Stimulated activated CD4-positive, alpha-beta T cell treated with anti-CD3 and anti-CD28 coated beads, TNF-alpha, amount 100 ng/mL, for 4 hours (primary cell): ENCODE results near the gene PTPRN2.
"Not testable (repeated sequence)": the region's sequence is repeated elsewhere in the genome, so short reads cannot be mapped to it uniquely, and the experiment has no call there.

Experiments
- DNase-seq, 3 experiments: peaks; one replicate each; pipeline ENCODE4 v3.0.0-alpha.2; 2020; ENCODE audit warnings: low read depth in 3 of 3

Gene PTPRN2

DNA sequence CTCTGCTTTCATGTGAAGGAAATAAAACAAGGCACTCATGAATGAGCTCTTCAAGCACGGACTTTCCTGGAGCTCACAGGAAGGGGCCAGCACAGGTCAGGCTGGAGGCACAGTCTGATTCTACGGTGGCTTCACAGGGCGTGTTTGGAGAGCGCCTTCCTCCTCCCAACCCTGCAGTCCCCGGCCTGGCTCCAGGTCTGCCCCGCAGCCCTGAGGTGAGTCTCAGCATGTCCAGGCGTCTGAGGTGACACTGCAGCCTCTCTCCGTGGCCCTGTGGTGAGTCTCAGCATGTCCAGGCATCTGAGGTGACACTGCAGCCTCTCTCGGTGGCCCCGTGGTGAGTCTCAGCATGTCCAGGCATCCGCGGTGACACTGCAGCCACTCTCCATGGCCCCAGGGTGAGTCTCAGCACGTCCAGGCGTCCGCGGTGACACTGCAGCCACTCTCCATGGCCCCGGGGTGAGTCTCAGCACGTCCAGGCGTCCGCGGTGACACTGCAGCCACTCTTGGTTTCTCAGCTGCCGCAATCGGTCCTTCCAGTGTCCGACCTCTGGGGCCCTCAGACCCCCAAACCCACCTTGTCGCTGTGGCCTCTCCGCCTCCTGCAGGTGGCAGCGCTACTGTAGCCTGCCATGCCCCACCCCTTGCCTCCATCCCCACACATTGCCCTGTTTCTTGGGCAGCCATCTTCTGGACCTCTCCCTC is 869.2 kb downstream of the PTPRN2 start:
- DNase-seq: no peak

DNA sequence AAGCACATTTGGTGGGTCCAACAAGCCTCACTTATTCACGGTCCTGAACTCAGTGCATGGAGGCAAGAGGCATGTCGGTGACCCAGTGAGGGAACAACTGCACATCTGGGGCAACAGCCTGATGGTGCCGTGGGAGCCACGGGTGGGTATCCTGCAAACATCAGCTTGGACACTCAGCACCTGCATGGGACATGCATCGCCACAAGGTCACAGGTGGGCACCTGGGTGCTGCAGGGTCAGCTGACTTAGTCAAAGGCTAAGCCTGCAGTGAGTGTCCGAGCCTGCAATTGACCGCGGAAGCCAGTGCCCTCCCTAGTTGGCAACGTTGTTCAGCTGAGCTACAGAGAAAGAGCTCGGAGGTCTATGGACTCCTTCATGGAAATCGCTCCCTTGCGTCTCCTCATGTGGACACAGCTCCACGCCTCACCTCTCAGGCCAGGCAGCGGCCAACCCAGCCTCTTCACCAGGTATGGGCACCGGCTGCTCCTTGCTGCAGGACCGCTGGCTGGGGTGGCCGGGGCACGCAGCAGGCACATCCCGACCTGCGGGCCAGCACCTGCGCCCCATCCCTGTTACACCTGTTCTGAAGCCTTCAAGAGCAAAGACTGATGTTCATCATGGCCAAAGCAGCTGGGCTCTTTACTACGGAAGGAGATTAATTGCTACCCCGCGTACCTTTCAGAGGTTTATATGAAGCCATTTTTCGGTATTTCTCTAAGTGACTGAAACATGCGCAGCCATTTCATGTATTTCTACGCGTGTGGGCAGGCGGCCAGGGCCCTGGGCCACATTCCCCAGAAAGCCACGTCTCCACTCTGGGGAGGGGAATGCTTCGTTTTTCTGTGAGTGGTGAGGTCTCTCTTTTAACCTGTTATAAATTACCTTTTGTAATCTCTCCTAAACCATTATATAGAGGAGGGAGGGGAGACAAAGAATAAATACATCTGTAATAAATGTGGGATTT is 870.1 kb downstream of the PTPRN2 start:
- DNase-seq: no peak

DNA sequence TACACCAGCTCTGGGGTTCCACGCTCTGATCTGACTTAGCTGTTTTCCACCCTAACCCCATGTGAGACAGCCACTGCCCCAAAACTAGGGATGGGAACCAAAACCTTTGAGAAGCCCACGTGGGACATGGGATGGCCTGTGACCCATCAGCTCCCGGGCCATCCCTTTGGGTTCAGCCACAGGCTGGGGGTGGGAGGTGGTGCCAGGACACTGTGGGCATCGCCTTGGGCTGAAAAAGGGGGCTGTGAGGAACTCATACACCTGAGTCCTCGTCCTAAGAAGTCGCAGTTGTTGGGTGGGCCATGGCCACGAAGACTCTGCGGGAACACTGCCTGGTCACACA is 871.7 kb downstream of the PTPRN2 start:
- no peak for DNase-seq

GRCh38 chr7:157715071-157715937 is 872.3 kb downstream of the PTPRN2 start:
- no peak for DNase-seq

GRCh38 chr7:157714166-157715070 is 873.2 kb downstream of the PTPRN2 start:
- DNase-seq: no peak

DNA sequence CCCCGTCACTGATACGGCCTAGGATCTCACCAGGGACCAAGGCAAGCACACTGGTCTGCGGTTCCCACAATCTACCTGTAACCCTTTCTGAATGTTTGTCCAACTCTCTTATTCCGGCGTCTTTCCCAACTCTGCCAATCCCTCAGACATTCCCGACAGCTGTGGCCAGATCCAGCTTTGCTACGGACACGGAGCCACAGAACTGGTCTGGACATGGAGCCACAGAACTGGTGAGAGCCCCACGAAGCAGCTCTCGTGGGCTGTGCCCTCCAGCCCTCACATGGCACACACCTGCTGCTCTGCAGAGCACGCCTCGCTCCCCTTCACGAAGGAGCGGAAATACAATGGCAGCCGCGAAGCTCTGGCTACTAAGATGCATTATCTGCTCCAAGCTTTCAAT is 874.0 kb downstream of the PTPRN2 start:
- no peak for DNase-seq

GRCh38 chr7:157712666-157713235 is 874.9 kb downstream of the PTPRN2 start:
- DNase-seq: no peak

DNA sequence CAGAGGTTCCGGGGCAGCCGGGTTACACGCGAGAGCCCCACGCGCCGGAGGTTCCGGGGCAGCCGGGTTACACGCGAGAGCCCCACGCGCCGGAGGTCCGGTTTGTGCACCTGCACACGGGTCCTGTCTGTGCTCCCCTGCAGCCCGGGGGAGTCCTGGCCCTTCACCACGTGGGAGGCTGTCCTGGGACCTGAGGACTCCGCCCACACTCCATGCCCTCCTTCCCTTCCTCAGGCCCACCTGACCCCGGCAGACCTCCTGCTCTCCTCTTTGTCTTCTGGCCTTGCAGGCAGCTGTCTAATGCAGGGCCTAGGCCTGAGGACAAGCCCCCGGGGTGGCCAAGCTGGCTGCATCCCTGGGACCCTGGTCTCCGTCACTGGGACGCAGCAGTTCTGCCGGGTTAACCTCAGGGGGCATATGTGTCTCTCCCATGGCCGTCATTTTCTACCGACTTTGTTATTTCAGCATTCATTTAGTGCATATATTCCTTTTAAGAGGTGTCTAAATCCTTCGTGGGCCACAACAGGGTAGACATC is 876.2 kb downstream of the PTPRN2 start:
- DNase-seq: no peak

GRCh38 chr7:157710396-157710795 is 877.2 kb downstream of the PTPRN2 start:
- no peak for DNase-seq

- DNase-seq: no peak
Observed at GRCh38 chr7:157709531-157710251, 877.9 kb downstream of the PTPRN2 start.

DNA sequence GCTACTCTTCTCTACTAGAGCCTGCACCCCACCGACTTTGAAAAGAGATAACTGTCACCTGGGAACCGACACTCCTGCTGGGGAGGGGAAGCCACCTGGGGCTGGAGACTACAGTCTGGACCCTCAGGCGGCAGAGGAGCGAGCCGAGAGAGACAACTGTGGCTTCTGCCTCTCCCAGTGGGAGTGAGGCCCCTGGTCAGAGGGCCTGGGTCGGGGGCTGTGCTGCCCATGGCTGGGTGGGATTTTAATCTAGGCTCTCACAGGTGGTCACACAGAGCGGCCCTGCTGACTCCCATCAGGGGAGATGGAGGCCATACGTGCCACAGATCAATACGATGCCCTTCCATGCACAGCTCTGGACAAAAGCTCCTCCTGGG is 878.7 kb downstream of the PTPRN2 start:
- no peak for DNase-seq

DNA sequence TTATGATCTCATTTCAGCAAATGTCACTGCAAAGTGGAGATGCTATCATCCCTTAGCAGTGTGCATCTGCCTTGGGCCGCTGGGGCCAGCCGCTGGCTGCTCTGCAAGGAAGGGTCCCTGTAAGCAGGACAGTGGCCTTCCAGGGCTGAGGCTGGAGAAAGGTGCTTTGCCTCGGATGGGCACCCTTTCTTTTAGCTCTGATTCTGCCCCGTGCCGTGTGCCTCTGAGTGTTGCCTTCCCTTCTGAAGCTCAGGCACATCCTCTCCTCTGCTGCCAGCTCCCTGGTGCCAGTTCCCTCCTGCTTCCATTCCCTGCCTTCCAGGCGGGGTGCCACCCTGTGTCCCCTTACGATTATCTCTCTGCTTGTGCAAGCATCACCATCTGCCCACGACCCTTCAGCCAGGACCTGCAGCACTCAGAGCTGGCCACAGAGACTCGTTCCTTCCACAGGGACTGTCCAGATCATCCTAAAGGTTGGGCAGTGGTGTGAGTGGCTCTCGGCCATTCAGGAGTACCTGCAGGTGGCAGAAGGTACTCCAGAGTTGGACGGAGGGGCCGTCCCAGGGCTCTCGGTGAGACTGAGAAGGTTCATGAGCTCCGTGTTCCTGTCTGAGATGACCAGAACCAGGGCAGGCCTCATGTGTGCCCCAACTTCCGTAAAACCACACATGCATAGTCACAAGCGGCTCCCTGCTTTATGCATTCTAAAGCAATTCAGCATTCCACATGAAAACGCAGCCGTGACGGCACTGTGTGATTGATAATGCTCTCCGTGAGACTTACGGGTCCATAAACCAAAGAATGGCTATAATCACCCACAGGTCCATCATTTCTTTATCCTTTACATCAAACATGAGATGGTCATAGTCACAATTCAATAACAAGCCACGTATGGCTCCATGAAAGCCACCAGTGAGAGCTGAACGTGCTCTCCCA is 879.4 kb downstream of the PTPRN2 start:
- no peak for DNase-seq

GRCh38 chr7:157704365-157704764 is 883.3 kb downstream of the PTPRN2 start:
- no peak for DNase-seq

DNA sequence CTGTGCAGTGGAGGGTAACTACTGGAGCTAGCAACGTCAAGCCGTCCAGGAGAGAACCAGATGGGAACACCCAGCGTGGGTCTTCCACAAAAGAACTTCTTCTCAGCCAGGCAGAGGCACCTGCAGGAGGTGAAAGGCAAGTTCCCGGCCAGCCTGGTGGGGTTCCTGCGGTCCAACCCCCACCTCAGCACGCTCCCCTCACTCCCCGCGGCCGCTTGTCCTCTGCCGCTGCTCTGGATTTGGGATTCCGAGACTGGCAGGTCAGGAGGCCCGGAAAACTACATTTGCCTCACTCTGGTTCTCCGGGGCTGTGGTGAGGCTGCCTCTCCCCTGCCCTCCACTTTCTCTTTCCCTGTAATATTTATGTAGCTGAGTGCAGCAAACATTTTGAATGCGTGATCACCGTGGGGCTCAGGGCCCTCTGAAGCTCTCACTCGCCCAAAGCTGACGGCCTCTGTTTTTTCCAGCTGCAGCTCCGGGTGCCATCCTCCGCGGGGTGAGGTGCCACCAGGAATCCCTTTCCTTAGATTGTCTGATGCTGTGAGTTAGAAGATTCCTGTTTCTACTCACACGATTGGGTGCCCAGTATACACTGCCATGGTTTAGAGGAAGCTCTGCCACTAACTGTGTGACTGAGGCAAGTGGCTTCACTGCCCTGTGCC is 884.0 kb downstream of the PTPRN2 start:
- DNase-seq: no peak

GRCh38 chr7:157703131-157703530 is 884.5 kb downstream of the PTPRN2 start:
- no peak for DNase-seq

GRCh38 chr7:157702311-157703023 is 885.2 kb downstream of the PTPRN2 start:
- no peak for DNase-seq

GRCh38 chr7:157701395-157702180 is 886.0 kb downstream of the PTPRN2 start:
- DNase-seq: not testable (repeated sequence)
